Kidney epithelial cell (primary cell): ENCODE measurements around the gene ICOSLG. TPM values are rescaled to one million over a fixed set of nuclear protein-coding genes. Genes with fewer than 3 reads are reported as not detected.

Source experiments
- DNase-seq: peaks from one replicate; pipeline ENCODE4 v3.0.0-alpha.2; 2010; ENCODE audit warnings: low read depth
- H3K27me3 ChIP-seq: 2 replicates; pipeline ENCODE4 v1.6.0; 2011; ENCODE audit warnings: low read length; ENCODE audit not compliant: control insufficient read depth, insufficient read depth
- H3K36me3 ChIP-seq: 2 replicates; pipeline ENCODE4 v1.5.1; 2011; ENCODE audit warnings: low read length; ENCODE audit not compliant: control insufficient read depth, insufficient read depth
- H3K4me3 ChIP-seq: 2 replicates; pipeline ENCODE4 v1.5.1; 2011; ENCODE audit warnings: low read depth, mild to moderate bottlenecking, control low read depth, low read length
- CTCF ChIP-seq: IDR thresholded peaks from 2 replicates; pipeline ENCODE4 v1.5.1; 2011; ENCODE audit warnings: mild to moderate bottlenecking, moderate library complexity, low read length, control low read depth, inconsistent platforms; ENCODE audit not compliant: insufficient read depth, poor library complexity, severe bottlenecking
- total RNA-seq: library from RNA; depleted of rRNA; stranded (reverse); fragments of >200 nt; gene quantifications from 2 replicates; pipeline ENCODE4 v1.2.3, GENCODE V29; 2015

ICOSLG gene
- total RNA-seq, 1 donor from 2014 or later, result 1.6 TPM

DNA sequence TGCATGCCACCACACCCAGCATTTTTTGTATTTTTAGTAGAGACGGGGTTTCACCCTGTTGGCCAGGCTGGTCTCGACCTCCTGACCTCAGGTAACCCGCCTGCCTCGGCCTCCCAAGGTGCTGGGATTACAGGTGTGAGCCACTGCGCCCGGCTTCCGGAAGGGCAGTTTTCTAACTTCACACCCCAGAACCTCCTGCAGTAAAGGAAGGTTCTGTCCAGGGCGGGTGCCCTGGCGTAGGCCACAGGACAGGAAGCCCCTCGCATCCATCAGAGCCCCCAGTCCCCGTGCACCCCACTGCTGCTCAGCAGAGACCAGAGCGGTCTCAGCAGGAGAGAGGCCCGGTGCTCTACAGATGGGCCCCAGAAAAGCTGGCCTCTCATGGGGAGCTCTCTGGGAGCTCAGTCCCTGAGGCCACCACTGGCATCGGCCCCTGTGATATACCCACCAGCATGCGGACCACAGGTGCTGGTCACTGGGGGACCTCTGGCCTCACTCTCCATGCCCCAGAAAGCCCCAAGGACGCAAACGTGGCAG, 25.1 kb upstream of the ICOSLG start:
- DNase-seq, result no peak
- no peaks in the 10 kb centered on the region for H3K36me3 ChIP-seq
- no peak overlapping the region for H3K4me3 ChIP-seq
- no peak for TF ChIP-seq CTCF
- peaks cover 10% of the 10 kb centered on the region for H3K27me3 ChIP-seq

DNA sequence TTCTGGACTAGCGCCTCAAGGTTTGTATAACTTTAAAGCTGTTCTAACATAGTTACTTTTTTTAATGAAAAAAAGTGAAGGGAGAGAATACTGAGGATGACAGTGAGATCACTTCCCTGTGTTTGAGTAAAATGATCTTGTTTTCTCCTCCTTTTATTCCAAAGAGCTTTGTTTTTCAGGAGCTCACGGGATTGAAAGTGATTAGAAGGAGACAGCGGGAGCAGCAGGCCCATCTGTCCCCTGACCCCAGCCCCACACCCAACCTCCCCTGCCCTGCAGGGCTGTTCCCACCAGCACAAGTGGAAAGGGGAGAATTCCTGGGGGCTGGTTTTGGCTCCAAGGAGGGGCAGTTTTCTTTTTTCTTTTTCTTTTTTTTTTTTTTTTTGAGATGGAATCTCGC, 23.0 kb upstream of the ICOSLG start:
- H3K4me3 ChIP-seq, result no peak overlapping the region
- DNase-seq, result no peak
- no peaks in the 10 kb centered on the region for H3K36me3 ChIP-seq
- TF ChIP-seq CTCF, result no peak
- peaks cover 12% of the 10 kb centered on the region for H3K27me3 ChIP-seq

- no peaks in the 10 kb centered on the region for H3K36me3 ChIP-seq
- no peak for DNase-seq
- TF ChIP-seq CTCF, result no peak
- H3K27me3 ChIP-seq, result peaks cover 12% of the 10 kb centered on the region
- no peak overlapping the region for H3K4me3 ChIP-seq
These were observed 22.5 kb upstream of the ICOSLG start for GRCh38 chr21:44263221-44263760.

GRCh38 chr21:44262338-44263056, 21.8 kb upstream of the ICOSLG start:
- Histone ChIP-seq H3K27me3 (peaks cover 12% of the 10 kb centered on the region), H3K36me3 (no peaks in the 10 kb centered on the region), H3K4me3 (no peak overlapping the region)
- no peak for DNase-seq
- no peak for TF ChIP-seq CTCF

- H3K36me3 ChIP-seq, result no peaks in the 10 kb centered on the region
- TF ChIP-seq CTCF, result no peak
These were observed 21.0 kb upstream of the ICOSLG start, which contains the start of gene DNMT3L for GRCh38 chr21:44261675-44262295. DNMT3L (minus strand) TSS chr21:44261897; CDS start chr21:44261259, 638 bp downstream.

More at GRCh38 chr21:44261675-44262295, 21.0 kb upstream of the ICOSLG start, which contains the start of gene DNMT3L:
- Histone ChIP-seq H3K27me3 (peaks cover 12% of the 10 kb centered on the region), H3K4me3 (no peak within 1 kb of the TSS)
- no peak for DNase-seq
